ENCODE data around the gene TBC1D10A. TPM values are rescaled to one million over a fixed set of nuclear protein-coding genes. Genes with fewer than 3 reads are reported as not detected.

TBC1D10A gene
- total RNA-seq, 2 donors from 2014 or later, result 12.1 to 13.7 TPM

GRCh38 chr22:30243661-30244060, 83.1 kb downstream of the TBC1D10A start:
- H3K36me3 Mint-ChIP-seq (ENCODE audit: low read depth), result no peaks in the 10 kb centered on the region
- H3K27me3 Mint-ChIP-seq (ENCODE audit: insufficient read depth), result peaks cover 43% of the 10 kb centered on the region
- H3K4me1 Mint-ChIP-seq, result peaks cover 8% of the 10 kb centered on the region
- TF ChIP-seq CTCF (conservative IDR thresholded peaks at IDR 0.05), result no peak
- no peak overlapping the region for H3K4me3 Mint-ChIP-seq
- Histone ChIP-seq H3K9me3 (ENCODE audit: control insufficient read depth, low read length) (no peaks in the 10 kb centered on the region), H3K9ac (ENCODE audit: extremely low read depth, low read length, poor library complexity, severe bottlenecking) (no peak overlapping the region), H3K36me3 (ENCODE audit: control insufficient read depth, insufficient read depth, low read length) (no peaks in the 10 kb centered on the region), H3K4me3 (ENCODE audit: low read length) (no peak overlapping the region), H3K4me1 (ENCODE audit: control insufficient read depth, insufficient read depth, low read length) (no peaks in the 10 kb centered on the region), H3K27ac (ENCODE audit: low read depth, low read length) (no peak overlapping the region), H3K27me3 (ENCODE audit: control insufficient read depth, insufficient read depth, low read length, poor library complexity, severe bottlenecking) (peaks cover 38% of the 10 kb centered on the region)
- WGBS, 2 experiments (ENCODE audit: insufficient coverage in 1 of 2, insufficient read length in 1 of 2), result 94 to 98% methylated on average over 19 to 22 of the region's 22 CpGs
- no peaks in the 10 kb centered on the region for H3K9me3 Mint-ChIP-seq
- no peak overlapping the region for H3K27ac Mint-ChIP-seq
- DNase-seq, result no peak

Other genes starting within 250 kb of the TBC1D10A start
- under 1 TPM in 1 of 2 donors, not detected in 1; 0.55 TPM for gene HORMAD2, start 246.5 kb downstream of the TBC1D10A start, total RNA-seq
- gene LIF, start 80.2 kb downstream of the TBC1D10A start, total RNA-seq, result under 1 TPM; 0.31 to 0.77 TPM
- not detected for gene OSM, start 60.1 kb downstream of the TBC1D10A start, total RNA-seq
- 10 to 100 TPM; 19.2 to 19.5 TPM for gene CASTOR1, start 37.4 kb downstream of the TBC1D10A start, total RNA-seq
- 100 to 1,000 TPM; 191 to 195 TPM for gene SF3A1, start 30.0 kb upstream of the TBC1D10A start, total RNA-seq
- gene CCDC157, start 30.1 kb upstream of the TBC1D10A start, total RNA-seq, result 1 to 10 TPM; 6.1 to 7.2 TPM
- 10 to 100 TPM; 44.0 to 46.7 TPM for gene RNF215, start 60.5 kb upstream of the TBC1D10A start, total RNA-seq
- gene SEC14L2, start 70.1 kb upstream of the TBC1D10A start, total RNA-seq, result 10 to 100 TPM; 13.9 to 19.1 TPM
- gene MTFP1, start 98.8 kb upstream of the TBC1D10A start, total RNA-seq, result 10 to 100 TPM; 25.9 to 30.8 TPM
- gene SEC14L3, start 145.1 kb upstream of the TBC1D10A start, total RNA-seq, result not detected
- gene SEC14L4, start 178.8 kb upstream of the TBC1D10A start, total RNA-seq, result under 1 TPM; 0.49 to 0.62 TPM
- gene SEC14L6, start 219.8 kb upstream of the TBC1D10A start, total RNA-seq, result 1 to 10 TPM; 1.6 to 2.1 TPM
- 10 to 100 TPM; 26.4 to 28.3 TPM for gene GAL3ST1, start 247.7 kb upstream of the TBC1D10A start, total RNA-seq